IPS-20b (cell line): Measurements from ENCODE around the gene PTH1R.

Experiments used
- H3K27ac ChIP-seq: one replicate; pipeline ENCODE4 v1.5.1; 2013; ENCODE audit warnings: low read length
- H3K27me3 ChIP-seq: 2 replicates; pipeline ENCODE4 v1.6.1; 2013; ENCODE audit warnings: mild to moderate bottlenecking, low read length, inconsistent platforms; ENCODE audit not compliant: insufficient read depth
- H3K36me3 ChIP-seq: 2 replicates; pipeline ENCODE4 v1.6.1; 2013; ENCODE audit warnings: low read depth, mild to moderate bottlenecking, inconsistent platforms, low read length, moderate library complexity; ENCODE audit not compliant: insufficient read depth
- H3K4me1 ChIP-seq: 2 replicates; pipeline ENCODE4 v1.6.1; 2013; ENCODE audit warnings: mild to moderate bottlenecking, control low read depth, inconsistent platforms, low read length, moderate library complexity; ENCODE audit not compliant: insufficient read depth
- H3K4me3 ChIP-seq: 2 replicates; pipeline ENCODE4 v1.5.1; 2013; ENCODE audit warnings: mild to moderate bottlenecking, low read length, inconsistent platforms
- H3K9ac ChIP-seq: 2 replicates; pipeline ENCODE4 v1.6.1; 2013; ENCODE audit warnings: low read depth, mild to moderate bottlenecking, inconsistent platforms, low read length, moderate library complexity
- H3K9me3 ChIP-seq: 2 replicates; pipeline ENCODE4 v1.6.1; 2013; ENCODE audit warnings: mild to moderate bottlenecking, low read depth, low read length, inconsistent platforms; ENCODE audit not compliant: insufficient read depth

Gene PTH1R

DNA sequence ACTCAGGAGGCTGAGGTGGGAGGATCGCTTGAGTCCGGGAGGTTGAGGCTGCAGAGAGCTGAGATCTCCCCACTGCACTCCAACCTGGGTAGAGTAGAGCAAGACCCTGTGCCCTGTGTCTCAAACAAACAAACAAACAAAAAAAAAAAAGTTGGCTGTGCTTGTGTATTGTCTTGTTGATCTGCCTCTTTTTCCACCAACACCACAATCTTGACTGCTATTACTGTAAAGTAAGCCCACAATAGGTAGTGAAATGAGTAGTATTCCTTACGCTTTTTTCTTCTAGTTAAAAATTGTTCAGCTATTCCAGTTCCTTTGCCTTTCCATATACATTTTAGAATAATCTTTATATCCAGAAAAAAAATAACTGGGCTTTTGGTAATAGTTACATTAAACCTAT is 35.5 kb downstream of the PTH1R start:
- peaks cover 1% of the 10 kb centered on the region; the same call in 1 of the 2 replicates for H3K9me3 ChIP-seq
- no peak overlapping the region for H3K27ac ChIP-seq
- H3K4me3 ChIP-seq, result no peak overlapping the region
- no peaks in the 10 kb centered on the region for H3K4me1 ChIP-seq
- no peak overlapping the region for H3K9ac ChIP-seq
- H3K27me3 ChIP-seq, result no peaks in the 10 kb centered on the region
- peaks cover 8% of the 10 kb centered on the region; the same call in 1 of the 2 replicates for H3K36me3 ChIP-seq

- no peak overlapping the region for H3K27ac ChIP-seq
- no peak overlapping the region for H3K9ac ChIP-seq
- no peaks in the 10 kb centered on the region for H3K4me1 ChIP-seq
- H3K9me3 ChIP-seq, result peaks cover 6% of the 10 kb centered on the region; the same call in 1 of the 2 replicates
- no peaks in the 10 kb centered on the region for H3K27me3 ChIP-seq
- peaks cover 15% of the 10 kb centered on the region for H3K36me3 ChIP-seq
- H3K4me3 ChIP-seq, result no peak overlapping the region
Observed at GRCh38 chr3:46913644-46914043, 36.1 kb downstream of the PTH1R start.

- H3K9me3 ChIP-seq, result peaks cover 6% of the 10 kb centered on the region; the same call in 1 of the 2 replicates
- H3K4me1 ChIP-seq, result no peaks in the 10 kb centered on the region
- no peaks in the 10 kb centered on the region for H3K27me3 ChIP-seq
- H3K27ac ChIP-seq, result no peak overlapping the region
- peaks cover 27% of the 10 kb centered on the region for H3K36me3 ChIP-seq
- no peak overlapping the region for H3K4me3 ChIP-seq
- H3K9ac ChIP-seq, result no peak overlapping the region
Observed at GRCh38 chr3:46914849-46915248, 37.3 kb downstream of the PTH1R start.

- no peak overlapping the region for H3K27ac ChIP-seq
- H3K36me3 ChIP-seq, result peaks cover 32% of the 10 kb centered on the region
- no peak overlapping the region for H3K9ac ChIP-seq
- H3K27me3 ChIP-seq, result no peaks in the 10 kb centered on the region
- peaks cover 6% of the 10 kb centered on the region; the same call in 1 of the 2 replicates for H3K9me3 ChIP-seq
- H3K4me1 ChIP-seq, result no peaks in the 10 kb centered on the region
- no peak overlapping the region for H3K4me3 ChIP-seq
Observed at GRCh38 chr3:46915297-46915822, 37.8 kb downstream of the PTH1R start.

DNA sequence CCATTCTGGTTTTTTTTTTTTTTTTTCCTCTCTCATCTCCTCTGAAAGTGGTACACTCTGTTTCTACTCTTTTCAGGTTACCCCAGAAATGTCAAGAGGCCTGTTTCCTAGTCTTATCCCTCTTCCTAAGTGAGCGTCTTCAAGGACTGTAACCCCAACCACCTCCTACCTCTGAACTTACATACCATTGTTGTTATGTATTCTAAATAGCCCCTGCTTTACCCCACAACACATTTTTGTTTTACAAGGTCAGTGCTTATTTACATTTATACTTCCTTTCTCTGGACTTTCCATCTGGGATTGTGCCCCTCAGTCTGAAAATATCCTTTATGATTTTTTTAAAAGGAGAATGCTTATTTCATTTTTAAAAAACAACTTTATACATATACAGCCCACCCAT is 38.8 kb downstream of the PTH1R start:
- peaks cover 6% of the 10 kb centered on the region; the same call in 1 of the 2 replicates for H3K9me3 ChIP-seq
- H3K36me3 ChIP-seq, result peaks cover 41% of the 10 kb centered on the region
- H3K27ac ChIP-seq, result no peak overlapping the region
- no peak overlapping the region for H3K4me3 ChIP-seq
- H3K9ac ChIP-seq, result no peak overlapping the region
- H3K27me3 ChIP-seq, result no peaks in the 10 kb centered on the region
- H3K4me1 ChIP-seq, result no peaks in the 10 kb centered on the region

GRCh38 chr3:46916799-46917198 is 39.3 kb downstream of the PTH1R start:
- no peak overlapping the region for H3K9ac ChIP-seq
- no peaks in the 10 kb centered on the region for H3K4me1 ChIP-seq
- H3K9me3 ChIP-seq, result peaks cover 6% of the 10 kb centered on the region; the same call in 1 of the 2 replicates
- H3K27me3 ChIP-seq, result no peaks in the 10 kb centered on the region
- no peak overlapping the region for H3K4me3 ChIP-seq
- peaks cover 46% of the 10 kb centered on the region for H3K36me3 ChIP-seq
- no peak overlapping the region for H3K27ac ChIP-seq

GRCh38 chr3:46917257-46917656 is 39.7 kb downstream of the PTH1R start:
- no peak overlapping the region for H3K27ac ChIP-seq
- no peaks in the 10 kb centered on the region for H3K4me1 ChIP-seq
- H3K9me3 ChIP-seq, result peaks cover 6% of the 10 kb centered on the region; the same call in 1 of the 2 replicates
- H3K4me3 ChIP-seq, result no peak overlapping the region
- no peak overlapping the region for H3K9ac ChIP-seq
- H3K36me3 ChIP-seq, result peaks cover 51% of the 10 kb centered on the region
- H3K27me3 ChIP-seq, result no peaks in the 10 kb centered on the region

DNA sequence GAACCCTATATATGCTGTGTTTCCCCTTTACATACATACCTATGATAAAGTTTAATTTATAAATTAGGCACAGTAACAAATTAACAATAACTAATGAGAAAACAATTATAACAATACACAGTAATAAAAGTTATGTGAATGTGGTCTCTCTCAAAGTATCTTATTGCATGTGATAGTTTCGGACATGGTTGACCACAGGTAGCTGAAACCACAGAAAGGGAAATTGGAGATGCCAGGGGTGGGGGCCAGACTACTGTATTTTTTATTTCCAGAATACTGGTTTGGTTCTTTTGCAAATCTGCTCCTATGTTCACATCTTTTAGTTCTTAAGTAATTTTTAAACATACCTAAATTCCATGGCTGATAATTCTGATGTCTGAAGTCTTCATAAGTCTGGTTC is 40.7 kb downstream of the PTH1R start:
- no peak overlapping the region for H3K27ac ChIP-seq
- H3K36me3 ChIP-seq, result peaks cover 60% of the 10 kb centered on the region
- no peaks in the 10 kb centered on the region for H3K4me1 ChIP-seq

GRCh38 chr3:46918634-46919033 is 41.1 kb downstream of the PTH1R start:
- peaks cover 6% of the 10 kb centered on the region; the same call in 1 of the 2 replicates for H3K9me3 ChIP-seq
- H3K9ac ChIP-seq, result no peak overlapping the region
- peaks cover 63% of the 10 kb centered on the region for H3K36me3 ChIP-seq
- H3K4me1 ChIP-seq, result no peaks in the 10 kb centered on the region
- no peak overlapping the region for H3K27ac ChIP-seq
- no peaks in the 10 kb centered on the region for H3K27me3 ChIP-seq
- H3K4me3 ChIP-seq, result no peak overlapping the region

More for the DNA sequence above, 40.7 kb downstream of the PTH1R start:
- H3K27me3 ChIP-seq, result no peaks in the 10 kb centered on the region
- H3K4me3 ChIP-seq, result no peak overlapping the region
- H3K9ac ChIP-seq, result no peak overlapping the region
- H3K9me3 ChIP-seq, result peaks cover 6% of the 10 kb centered on the region; the same call in 1 of the 2 replicates

DNA sequence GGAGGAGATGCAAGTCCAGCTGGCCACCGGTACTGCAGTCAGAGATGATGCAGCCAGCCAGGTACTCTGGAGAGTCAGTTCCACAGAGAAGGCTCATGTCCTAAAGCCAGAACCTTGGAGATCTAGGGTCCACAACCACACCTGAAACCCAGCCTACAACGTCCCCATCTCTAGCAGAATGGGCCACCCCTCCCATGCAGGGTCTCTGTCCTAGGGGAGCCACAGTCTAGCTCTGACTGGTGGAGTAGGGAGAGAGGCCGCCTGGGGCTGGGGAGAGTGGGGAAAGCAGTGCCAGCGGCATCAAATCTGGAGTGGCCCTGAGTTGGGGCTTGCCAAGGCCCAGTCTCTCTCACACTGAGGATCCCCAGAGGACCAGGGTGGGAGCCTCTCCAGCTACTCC is 43.5 kb downstream of the PTH1R start:
- Histone ChIP-seq H3K27me3 (no peaks in the 10 kb centered on the region), H3K4me3 (no peak overlapping the region), H3K9ac (no peak overlapping the region), H3K9me3 (peaks cover 6% of the 10 kb centered on the region; the same call in 1 of the 2 replicates), H3K4me1 (no peaks in the 10 kb centered on the region), H3K36me3 (peaks cover 84% of the 10 kb centered on the region), H3K27ac (no peak overlapping the region)

- Histone ChIP-seq H3K9me3 (peaks cover 6% of the 10 kb centered on the region; the same call in 1 of the 2 replicates), H3K27me3 (no peaks in the 10 kb centered on the region), H3K27ac (no peak overlapping the region), H3K9ac (no peak overlapping the region), H3K4me1 (no peaks in the 10 kb centered on the region), H3K36me3 (peaks cover 92% of the 10 kb centered on the region), H3K4me3 (no peak overlapping the region)
Observed at GRCh38 chr3:46921871-46922271, 44.4 kb downstream of the PTH1R start.

GRCh38 chr3:46922426-46922825 is 44.9 kb downstream of the PTH1R start:
- Histone ChIP-seq H3K4me3 (no peak overlapping the region), H3K27ac (no peak overlapping the region), H3K4me1 (no peaks in the 10 kb centered on the region), H3K27me3 (no peaks in the 10 kb centered on the region), H3K9me3 (peaks cover 6% of the 10 kb centered on the region; the same call in 1 of the 2 replicates), H3K36me3 (peaks cover 95% of the 10 kb centered on the region), H3K9ac (no peak overlapping the region)
